HCT116 (cell line): ENCODE data around the gene CLTA.

Experiments
- CBX3 ChIP-seq: IDR thresholded peaks from 2 replicates; pipeline ENCODE4 v1.6.1; 2012; ENCODE audit warnings: low read depth
- CTCF ChIP-seq, 3 experiments: fragments of 200-600 bp in 1 of 3; sonication (generic) in 1 of 3; IDR thresholded peaks in 2 of 3; conservative IDR thresholded peaks in 1 of 3; 2 replicates each; pipeline ENCODE4 v1.5.1; 2012 to 2017; ENCODE audit warnings: low read depth in 2 of 3, low read length in 2 of 3, antibody characterized with exemption in 1 of 3, borderline replicate concordance in 1 of 3, control low read depth in 1 of 3, mild to moderate bottlenecking in 1 of 3, mixed read lengths in 1 of 3, mixed run types in 1 of 3, moderate library complexity in 1 of 3; ENCODE audit not compliant: insufficient read depth in 1 of 3
- JUND ChIP-seq: IDR thresholded peaks from 2 replicates; pipeline ENCODE4 v1.6.1; 2012

GRCh38 chr9:36163049-36163785 is 27.5 kb upstream of the CLTA start:
- TF ChIP-seq CBX3 (no peak), CTCF (IDR thresholded peaks at IDR 0.05 in 2 of 3, conservative IDR thresholded peaks at IDR 0.05 in 1 of 3; ENCODE audit: borderline replicate concordance in 1 of 3, insufficient read depth in 1 of 3, low read depth in 2 of 3, low read length in 2 of 3) (no peak), JUND (no peak)
